ENCODE data around the gene TCEAL1.

- no peak for TF ChIP-seq CTCF (IDR thresholded peaks at IDR 0.05)
- TF ChIP-seq POLR2A (IDR thresholded peaks at IDR 0.05): no peak
Measured at GRCh38 chrX:103631145-103631544, 2.4 kb downstream of the TCEAL1 start.

Data from body of pancreas (tissue), 4 donors.